Mesodermal cell (in vitro differentiated cells): ENCODE results near the gene SEC61A2.

Experiments
- H3K27ac ChIP-seq: 2 replicates; pipeline ENCODE4 v1.7.0; 2013; ENCODE audit warnings: mild to moderate bottlenecking, low read depth, low read length, moderate library complexity; ENCODE audit not compliant: severe bottlenecking
- H3K36me3 ChIP-seq: 2 replicates; pipeline ENCODE4 v1.7.1; 2013; ENCODE audit warnings: mild to moderate bottlenecking, low read length, moderate library complexity; ENCODE audit not compliant: control insufficient read depth, insufficient read depth
- H3K4me1 ChIP-seq: one replicate; pipeline ENCODE4 v1.7.1; 2013; ENCODE audit warnings: mild to moderate bottlenecking, low read length; ENCODE audit not compliant: insufficient read depth, control insufficient read depth, poor library complexity, severe bottlenecking
- H3K4me3 ChIP-seq: 2 replicates; pipeline ENCODE4 v1.7.0; 2013; ENCODE audit warnings: low read length, control low read depth, mild to moderate bottlenecking; ENCODE audit not compliant: insufficient read depth, poor library complexity, severe bottlenecking; ENCODE audit errors: extremely low read depth
- H3K9me3 ChIP-seq: 2 replicates; pipeline ENCODE4 v1.7.1; 2013; ENCODE audit warnings: mild to moderate bottlenecking, low read length, moderate library complexity; ENCODE audit not compliant: control insufficient read depth
- WGBS, 2 experiments: methylation state at CpG; one replicate each; pipeline ENCODE4 v1.1.5; 2013; ENCODE audit warnings: missing lambda C conversion rate in 2 of 2; ENCODE audit not compliant: insufficient coverage in 2 of 2; 5-methylcytosine and 5-hydroxymethylcytosine counted together

The SEC61A2 gene

GRCh38 chr10:12213621-12214020 lies 84.1 kb downstream of the SEC61A2 start:
- WGBS, 2 experiments = 83% methylated on average over 1 of the region's 3 CpGs; no CpG with 5 or more reads in 1 of the 2 experiments
- Histone ChIP-seq H3K27ac (no peak overlapping the region), H3K9me3 (no peaks in the 10 kb centered on the region), H3K36me3 (peaks cover 79% of the 10 kb centered on the region), H3K4me1 (no peaks in the 10 kb centered on the region), H3K4me3 (no peak overlapping the region)

- Histone ChIP-seq H3K9me3 (no peaks in the 10 kb centered on the region), H3K4me1 (no peaks in the 10 kb centered on the region), H3K27ac (peak overlapping the region; percentile 19), H3K4me3 (no peak overlapping the region), H3K36me3 (peaks cover 79% of the 10 kb centered on the region)
- WGBS, 2 experiments = 92% methylated on average over 2 of the region's 4 CpGs; no CpG with 5 or more reads in 1 of the 2 experiments
Measured at GRCh38 chr10:12214093-12214492, 84.6 kb downstream of the SEC61A2 start.

GRCh38 chr10:12214763-12215218 lies 85.3 kb downstream of the SEC61A2 start:
- no peak overlapping the region for H3K4me3 ChIP-seq
- 0 to 60% methylated on average over 1 of the region's 6 CpGs for WGBS, 2 experiments
- H3K36me3 ChIP-seq = peaks cover 80% of the 10 kb centered on the region
- H3K4me1 ChIP-seq = no peaks in the 10 kb centered on the region
- H3K9me3 ChIP-seq = no peaks in the 10 kb centered on the region
- peak overlapping the region; percentile 19 for H3K27ac ChIP-seq
